ENCODE results near the gene SCP2D1.

GRCh38 chr20:18856873-18857272 is 43.3 kb downstream of the SCP2D1 start:
- TF ChIP-seq TARDBP (IDR thresholded peaks at IDR 0.05) = no peak
- no peak for TF ChIP-seq BHLHE40 (IDR thresholded peaks at IDR 0.05; ENCODE audit: borderline replicate concordance)
- no peak for TF ChIP-seq ARNT (IDR thresholded peaks at IDR 0.05)
- no peak for TF ChIP-seq FOXK2 (IDR thresholded peaks at IDR 0.05)
